GM18526 (cell line): ENCODE measurements around the gene TSPAN18.

Experiments
- POLR2A ChIP-seq: IDR thresholded peaks from 3 replicates; pipeline ENCODE4 v1.6.1; 2011; ENCODE audit not compliant: insufficient read length; ENCODE audit errors: extremely low read depth

TSPAN18 gene

GRCh38 chr11:44952500-44953260 is 225.9 kb downstream of the TSPAN18 start:
- TF ChIP-seq POLR2A = no peak

GRCh38 chr11:44954051-44954906 is 227.5 kb downstream of the TSPAN18 start:
- no peak for TF ChIP-seq POLR2A

GRCh38 chr11:44955015-44955738 is 228.4 kb downstream of the TSPAN18 start:
- TF ChIP-seq POLR2A = no peak

- no peak for TF ChIP-seq POLR2A
Measured at GRCh38 chr11:44957040-44957515, 230.3 kb downstream of the TSPAN18 start.

- TF ChIP-seq POLR2A = no peak
Measured at GRCh38 chr11:44957776-44958564, 231.2 kb downstream of the TSPAN18 start.

- no peak for TF ChIP-seq POLR2A
Measured at GRCh38 chr11:44959064-44959463, 232.3 kb downstream of the TSPAN18 start.

GRCh38 chr11:44960200-44960845 is 233.6 kb downstream of the TSPAN18 start:
- no peak for TF ChIP-seq POLR2A

- TF ChIP-seq POLR2A = no peak
Measured at GRCh38 chr11:44962464-44962863, 235.7 kb downstream of the TSPAN18 start.

- no peak for TF ChIP-seq POLR2A
Measured at GRCh38 chr11:44963136-44963535, 236.4 kb downstream of the TSPAN18 start.

- no peak for TF ChIP-seq POLR2A
Measured at GRCh38 chr11:44963948-44964347, 237.2 kb downstream of the TSPAN18 start.

- TF ChIP-seq POLR2A = no peak
Measured at GRCh38 chr11:44964526-44965209, 237.9 kb downstream of the TSPAN18 start.

GRCh38 chr11:44966694-44967093 is 239.9 kb downstream of the TSPAN18 start:
- no peak for TF ChIP-seq POLR2A

GRCh38 chr11:44967930-44968496 is 241.3 kb downstream of the TSPAN18 start:
- no peak for TF ChIP-seq POLR2A
